ACC112 (cell line): ENCODE data around the gene SEMA4A.
"Not testable (repeated sequence)": the region's sequence is repeated elsewhere in the genome, so short reads cannot be mapped to it uniquely, and the experiment has no call there.

Source experiments
- H2AFZ ChIP-seq: fragments of 200-600 bp; sonication (generic); one replicate; pipeline ENCODE4 v1.6.0; 2017; ENCODE audit warnings: antibody characterized with exemption, low read length; ENCODE audit not compliant: unreplicated experiment
- H3K27ac ChIP-seq: fragments of 200-600 bp; sonication (generic); 2 replicates; pipeline ENCODE4 v1.5.1; 2014; ENCODE audit warnings: low read depth, mild to moderate bottlenecking, antibody characterized with exemption, low read length, moderate library complexity
- H3K27me3 ChIP-seq: fragments of 200-600 bp; sonication (generic); 2 replicates; pipeline ENCODE4 v1.6.1; 2014; ENCODE audit warnings: mild to moderate bottlenecking, antibody characterized with exemption, low read length, moderate library complexity, mixed read lengths; ENCODE audit not compliant: insufficient read depth
- H3K36me3 ChIP-seq: fragments of 200-600 bp; sonication (generic); 2 replicates; pipeline ENCODE4 v1.6.1; 2016; ENCODE audit warnings: mild to moderate bottlenecking, antibody characterized with exemption, low read length, moderate library complexity, mixed read lengths; ENCODE audit not compliant: insufficient read depth
- H3K4me1 ChIP-seq: fragments of 200-600 bp; sonication (generic); one replicate; pipeline ENCODE4 v1.6.1; 2016; ENCODE audit warnings: low read length, mixed read lengths; ENCODE audit not compliant: insufficient read depth, unreplicated experiment, control insufficient read depth
- H3K4me3 ChIP-seq: fragments of 200-600 bp; sonication (generic); 2 replicates; pipeline ENCODE4 v1.5.1; 2014; ENCODE audit warnings: mild to moderate bottlenecking, low read depth, low read length
- H3K79me2 ChIP-seq: fragments of 200-600 bp; sonication (generic); one replicate; pipeline ENCODE4 v1.6.0; 2016; ENCODE audit warnings: low read length; ENCODE audit not compliant: control insufficient read depth, unreplicated experiment, insufficient read depth

Gene SEMA4A

DNA sequence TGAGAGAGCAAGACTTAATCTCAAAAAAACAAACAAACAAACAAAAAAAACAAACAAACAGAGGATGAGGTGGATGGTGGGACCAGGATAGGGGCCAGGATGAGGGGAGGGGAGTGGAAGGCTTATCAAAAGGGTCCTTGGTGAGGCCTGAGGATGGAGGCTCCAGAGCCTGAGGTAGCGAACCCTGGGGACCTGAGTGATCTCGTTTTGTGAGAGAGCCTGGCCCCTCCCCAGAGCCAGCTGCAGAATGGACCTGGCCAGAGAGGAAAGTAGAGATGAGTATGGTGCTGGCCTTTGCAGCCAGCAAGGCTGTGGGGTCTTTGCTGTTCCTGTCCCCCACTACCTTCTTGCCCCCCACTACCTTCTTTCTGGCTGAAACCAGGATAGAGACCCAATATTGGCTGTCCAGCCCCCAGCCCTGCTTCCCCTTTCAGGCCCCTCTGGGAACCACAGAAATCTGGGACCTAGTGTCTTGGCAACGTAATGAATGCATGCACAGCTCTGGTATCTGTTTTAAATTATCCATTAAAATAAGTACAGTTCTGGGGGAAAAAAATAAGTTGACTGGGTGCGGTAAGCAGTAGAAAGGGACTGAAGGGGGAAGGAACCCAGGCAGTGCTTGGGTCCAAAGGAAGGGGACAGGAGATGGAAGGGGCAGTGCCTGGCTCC lies 40.0 kb upstream of the SEMA4A start:
- Histone ChIP-seq H2AFZ (no peak overlapping the region), H3K4me1 (peaks cover 28% of the 10 kb centered on the region), H3K79me2 (peaks cover 38% of the 10 kb centered on the region), H3K27me3 (no peaks in the 10 kb centered on the region), H3K36me3 (peaks cover 6% of the 10 kb centered on the region; the same call in 1 of the 2 replicates), H3K27ac (peak overlapping the region; percentile 94), H3K4me3 (peak overlapping the region; percentile 90)

DNA sequence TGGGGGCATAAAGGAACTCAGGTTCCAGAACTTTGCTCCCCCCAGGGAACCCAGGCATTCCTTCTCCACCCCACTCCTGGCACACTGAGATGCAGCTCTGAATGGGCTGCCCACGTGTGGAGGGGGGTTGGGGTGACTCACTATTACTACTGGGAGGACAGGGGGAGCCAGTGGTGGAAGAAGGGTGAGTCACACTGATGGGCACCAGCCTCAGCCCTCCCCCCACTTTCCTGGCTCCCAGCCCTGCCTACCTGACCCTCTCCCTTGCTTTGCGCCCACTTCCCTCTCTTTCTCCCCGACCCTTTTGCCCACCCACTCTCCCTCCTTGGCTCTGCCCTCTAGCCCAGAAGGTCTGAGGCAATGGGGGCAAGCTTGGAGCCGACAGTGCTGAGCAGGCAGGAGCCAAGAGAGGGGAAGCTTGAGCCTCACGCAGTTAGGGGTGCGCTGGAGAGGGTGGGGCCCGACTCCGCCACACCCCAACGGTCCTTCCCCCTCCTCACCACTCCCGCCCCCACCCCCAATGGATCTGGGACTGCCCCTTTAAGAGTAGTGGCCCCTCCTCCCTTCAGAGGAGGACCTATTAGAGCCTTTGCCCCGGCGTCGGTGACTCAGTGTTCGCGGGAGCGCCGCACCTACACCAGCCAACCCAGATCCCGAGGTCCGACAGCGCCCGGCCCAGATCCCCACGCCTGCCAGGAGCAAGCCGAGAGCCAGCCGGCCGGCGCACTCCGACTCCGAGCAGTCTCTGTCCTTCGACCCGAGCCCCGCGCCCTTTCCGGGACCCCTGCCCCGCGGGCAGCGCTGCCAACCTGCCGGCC lies 39.1 kb upstream of the SEMA4A start, which contains the start of gene LMNA:
Gene LMNA (plus strand): TSS at position 611 of the 818 bp plus-strand sequence. CDS start 208 bp downstream, outside the sequence.
- Histone ChIP-seq H3K79me2 (peaks cover 46% of the 10 kb centered on the region), H3K27me3 (no peaks in the 10 kb centered on the region), H3K4me1 (peaks cover 28% of the 10 kb centered on the region), H3K27ac (peak within 1 kb of the TSS; percentile 94), H3K36me3 (peaks cover 9% of the 10 kb centered on the region; the same call in 1 of the 2 replicates), H3K4me3 (peak within 1 kb of the TSS; percentile 90), H2AFZ (no peak within 1 kb of the TSS)

DNA sequence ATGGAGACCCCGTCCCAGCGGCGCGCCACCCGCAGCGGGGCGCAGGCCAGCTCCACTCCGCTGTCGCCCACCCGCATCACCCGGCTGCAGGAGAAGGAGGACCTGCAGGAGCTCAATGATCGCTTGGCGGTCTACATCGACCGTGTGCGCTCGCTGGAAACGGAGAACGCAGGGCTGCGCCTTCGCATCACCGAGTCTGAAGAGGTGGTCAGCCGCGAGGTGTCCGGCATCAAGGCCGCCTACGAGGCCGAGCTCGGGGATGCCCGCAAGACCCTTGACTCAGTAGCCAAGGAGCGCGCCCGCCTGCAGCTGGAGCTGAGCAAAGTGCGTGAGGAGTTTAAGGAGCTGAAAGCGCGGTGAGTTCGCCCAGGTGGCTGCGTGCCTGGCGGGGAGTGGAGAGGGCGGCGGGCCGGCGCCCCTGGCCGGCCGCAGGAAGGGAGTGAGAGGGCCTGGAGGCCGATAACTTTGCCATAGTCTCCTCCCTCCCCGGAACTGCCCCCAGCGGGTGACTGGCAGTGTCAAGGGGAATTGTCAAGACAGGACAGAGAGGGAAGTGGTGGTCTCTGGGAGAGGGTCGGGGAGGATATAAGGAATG lies 38.4 kb upstream of the SEMA4A start:
- H3K79me2 ChIP-seq: peaks cover 53% of the 10 kb centered on the region
- peaks cover 34% of the 10 kb centered on the region for H3K4me1 ChIP-seq
- H3K27ac ChIP-seq: peak overlapping the region; percentile 94
- H3K27me3 ChIP-seq: no peaks in the 10 kb centered on the region
- H3K4me3 ChIP-seq: peak overlapping the region; percentile 90
- H2AFZ ChIP-seq: no peak overlapping the region
- H3K36me3 ChIP-seq: peaks cover 9% of the 10 kb centered on the region; the same call in 1 of the 2 replicates

GRCh38 chr1:156115514-156116374 lies 37.6 kb upstream of the SEMA4A start:
- Histone ChIP-seq H3K27ac (peak overlapping the region; percentile 94), H3K36me3 (peaks cover 9% of the 10 kb centered on the region; the same call in 1 of the 2 replicates), H3K4me3 (peak overlapping the region; percentile 90), H3K4me1 (peaks cover 41% of the 10 kb centered on the region), H2AFZ (no peak overlapping the region), H3K79me2 (peaks cover 60% of the 10 kb centered on the region), H3K27me3 (no peaks in the 10 kb centered on the region)

DNA sequence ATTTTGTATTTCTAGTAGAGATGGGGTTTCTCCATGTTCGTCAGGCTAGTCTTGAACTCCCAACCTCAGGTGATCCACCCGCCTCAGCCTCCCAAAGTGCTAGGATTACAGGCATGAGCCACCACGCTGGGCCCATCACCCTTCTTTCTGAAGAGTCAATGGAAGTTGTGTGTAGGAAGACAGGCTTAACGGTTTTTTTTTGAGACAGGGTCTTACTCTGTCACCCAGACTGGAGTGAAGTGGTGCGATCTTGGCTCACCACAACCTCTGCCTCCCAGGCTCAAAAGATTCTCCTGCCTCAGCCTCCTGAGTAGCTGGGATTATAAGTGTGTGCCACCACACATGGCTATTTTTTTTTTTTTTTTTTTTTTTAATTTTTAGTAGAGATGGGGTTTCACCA lies 36.7 kb upstream of the SEMA4A start:
- peaks cover 50% of the 10 kb centered on the region for H3K4me1 ChIP-seq
- not testable (repeated sequence) for H3K36me3 ChIP-seq, H2AFZ ChIP-seq, H3K27me3 ChIP-seq
- H3K4me3 ChIP-seq: peak overlapping the region; percentile 90
- peaks cover 70% of the 10 kb centered on the region for H3K79me2 ChIP-seq
- peak overlapping the region; percentile 94 for H3K27ac ChIP-seq

DNA sequence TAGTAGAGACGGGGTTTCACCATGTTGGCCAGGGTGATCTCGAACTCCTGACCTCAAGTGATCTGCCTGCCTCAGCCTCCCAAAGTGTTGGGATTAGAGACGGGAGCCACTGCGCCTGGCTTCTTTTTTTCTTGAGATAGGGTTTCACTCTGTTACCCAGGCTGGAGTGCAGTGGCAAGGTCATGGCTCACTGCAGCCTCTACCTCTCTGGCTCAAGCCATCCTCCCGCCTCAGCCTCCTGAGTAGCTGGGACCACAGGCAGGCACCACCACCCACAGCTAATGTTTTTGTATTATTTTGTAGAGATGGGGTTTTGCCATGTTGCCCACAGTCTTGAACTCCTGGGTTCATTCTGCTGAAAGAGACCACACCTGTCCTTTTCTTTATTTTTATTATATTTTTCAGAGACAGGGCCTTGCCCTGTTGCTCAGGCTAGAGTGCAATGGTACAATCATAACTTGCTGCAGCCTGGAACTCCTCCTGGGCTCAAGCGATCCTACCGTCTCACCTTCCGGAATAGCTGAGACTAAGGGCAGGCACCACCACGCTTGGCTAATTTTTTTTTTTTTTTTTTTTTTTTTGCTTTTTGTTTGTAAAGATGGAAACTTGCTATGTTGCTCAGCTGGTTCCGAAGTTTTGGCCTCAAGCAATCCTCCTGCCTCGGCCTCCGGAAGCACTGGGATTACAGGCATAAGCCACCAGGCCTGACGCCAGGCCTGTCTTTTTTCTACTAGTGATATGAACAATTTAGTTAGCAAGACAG lies 35.8 kb upstream of the SEMA4A start:
- no peak overlapping the region for H2AFZ ChIP-seq
- H3K27ac ChIP-seq: peak overlapping the region; percentile 94
- peaks cover 78% of the 10 kb centered on the region for H3K79me2 ChIP-seq
- peaks cover 9% of the 10 kb centered on the region; the same call in 1 of the 2 replicates for H3K36me3 ChIP-seq
- H3K4me3 ChIP-seq: peak overlapping the region; percentile 90
- H3K4me1 ChIP-seq: peaks cover 49% of the 10 kb centered on the region
- H3K27me3 ChIP-seq: no peaks in the 10 kb centered on the region

DNA sequence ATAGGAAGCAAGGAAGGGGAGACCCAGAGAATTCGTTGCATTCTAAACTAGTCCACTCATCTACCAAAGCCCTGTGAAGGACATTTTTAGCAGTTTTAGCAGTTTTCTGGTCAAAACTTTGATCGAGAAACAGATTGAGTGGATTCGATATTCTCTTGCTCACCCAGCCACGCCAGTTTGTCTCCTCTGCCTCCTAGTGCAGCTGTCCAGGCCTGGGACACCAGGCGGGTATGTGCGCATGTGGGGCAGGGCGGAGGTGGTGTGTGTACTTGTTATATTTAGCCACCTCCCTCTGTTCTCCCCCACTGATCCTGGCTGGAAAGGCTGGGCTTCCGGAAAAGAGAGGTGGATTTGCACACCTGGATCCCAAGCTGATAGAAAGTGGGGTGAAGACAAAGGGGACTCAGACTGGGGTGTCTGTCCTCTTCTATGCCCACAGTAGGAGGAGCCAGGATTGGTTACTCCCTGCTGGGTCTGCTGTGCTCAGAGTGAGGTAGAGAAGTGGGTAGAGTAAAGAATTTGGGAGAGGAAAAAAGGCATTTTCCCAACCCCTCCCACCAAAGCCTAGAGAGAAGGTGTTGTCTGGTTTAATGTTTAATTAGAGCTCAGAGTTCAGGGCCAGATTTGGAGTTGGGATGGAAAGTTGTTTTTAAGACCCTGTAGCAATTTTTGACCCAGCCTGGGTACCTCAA lies 35.1 kb upstream of the SEMA4A start:
- H3K27me3 ChIP-seq: no peaks in the 10 kb centered on the region
- no peak overlapping the region for H2AFZ ChIP-seq
- H3K4me3 ChIP-seq: peak overlapping the region; percentile 90
- peak overlapping the region; percentile 94 for H3K27ac ChIP-seq
- H3K79me2 ChIP-seq: peaks cover 84% of the 10 kb centered on the region
- peaks cover 9% of the 10 kb centered on the region; the same call in 1 of the 2 replicates for H3K36me3 ChIP-seq
- peaks cover 50% of the 10 kb centered on the region for H3K4me1 ChIP-seq

- Histone ChIP-seq H3K36me3 (peaks cover 9% of the 10 kb centered on the region; the same call in 1 of the 2 replicates), H3K27me3 (no peaks in the 10 kb centered on the region), H2AFZ (no peak overlapping the region), H3K27ac (peak overlapping the region; percentile 99), H3K79me2 (peaks cover 96% of the 10 kb centered on the region), H3K4me1 (peaks cover 55% of the 10 kb centered on the region), H3K4me3 (peak overlapping the region; percentile 70)
Measured at GRCh38 chr1:156119503-156120209, 33.7 kb upstream of the SEMA4A start.

- H3K4me1 ChIP-seq: peaks cover 62% of the 10 kb centered on the region
- H3K4me3 ChIP-seq: peak overlapping the region; percentile 70
- no peak overlapping the region for H2AFZ ChIP-seq
- peaks cover 9% of the 10 kb centered on the region; the same call in 1 of the 2 replicates for H3K36me3 ChIP-seq
- H3K27me3 ChIP-seq: no peaks in the 10 kb centered on the region
- H3K27ac ChIP-seq: peak overlapping the region; percentile 99
- peaks cover 96% of the 10 kb centered on the region for H3K79me2 ChIP-seq
Measured at GRCh38 chr1:156120318-156120717, 33.1 kb upstream of the SEMA4A start.
